Nephron progenitor cell (in vitro differentiated cells): ENCODE data around the gene CLNS1A.

Experiments
- DNase-seq: peaks from one replicate; pipeline ENCODE4 v3.0.0; 2021
- H3K27ac Mint-ChIP-seq: 2 replicates; pipeline ENCODE4 v1.8.0; 2021; ENCODE audit warnings: mild to moderate bottlenecking, moderate library complexity, mixed read lengths
- H3K27me3 Mint-ChIP-seq: 2 replicates; pipeline ENCODE4 v1.8.0; 2021; ENCODE audit warnings: mild to moderate bottlenecking, low read depth, mixed read lengths; ENCODE audit not compliant: poor library complexity
- H3K36me3 Mint-ChIP-seq: 2 replicates; pipeline ENCODE4 v1.8.0; 2021; ENCODE audit warnings: low read depth, mixed read lengths
- H3K4me1 Mint-ChIP-seq: 2 replicates; pipeline ENCODE4 v1.8.0; 2021; ENCODE audit warnings: mixed read lengths
- H3K4me3 Mint-ChIP-seq: 2 replicates; pipeline ENCODE4 v1.8.0; 2021; ENCODE audit warnings: mild to moderate bottlenecking, moderate library complexity, mixed read lengths
- H3K9me3 Mint-ChIP-seq: 2 replicates; pipeline ENCODE4 v1.8.0; 2021; ENCODE audit warnings: mild to moderate bottlenecking, moderate library complexity, mixed read lengths
- CTCF ChIP-seq: fragments of 200-600 bp; sonication (generic); IDR thresholded peaks from 2 replicates; pipeline ENCODE4 v1.5.0; 2021; ENCODE audit warnings: antibody characterized with exemption

CLNS1A gene

GRCh38 chr11:77593883-77594282 is 43.7 kb downstream of the CLNS1A start:
- peaks cover 4% of the 10 kb centered on the region for H3K9me3 Mint-ChIP-seq
- H3K27ac Mint-ChIP-seq, result no peak overlapping the region
- no peak for TF ChIP-seq CTCF
- peaks cover 15% of the 10 kb centered on the region for H3K4me1 Mint-ChIP-seq
- H3K27me3 Mint-ChIP-seq, result peaks cover 28% of the 10 kb centered on the region
- no peak for DNase-seq
- H3K36me3 Mint-ChIP-seq, result peaks cover 17% of the 10 kb centered on the region
- no peak overlapping the region for H3K4me3 Mint-ChIP-seq

GRCh38 chr11:77592727-77593126 is 44.9 kb downstream of the CLNS1A start:
- H3K4me1 Mint-ChIP-seq, result peaks cover 18% of the 10 kb centered on the region

GRCh38 chr11:77590194-77590782 is 47.3 kb downstream of the CLNS1A start:
- Mint-ChIP-seq H3K27me3 (peaks cover 35% of the 10 kb centered on the region), H3K27ac (peak overlapping the region; percentile 18), H3K4me1 (peaks cover 18% of the 10 kb centered on the region), H3K4me3 (peak overlapping the region; percentile 91), H3K9me3 (peaks cover 27% of the 10 kb centered on the region), H3K36me3 (peaks cover 34% of the 10 kb centered on the region)
- no peak for DNase-seq
- TF ChIP-seq CTCF, result no peak

More at GRCh38 chr11:77592727-77593126, 44.9 kb downstream of the CLNS1A start:
- H3K4me3 Mint-ChIP-seq, result no peak overlapping the region
- H3K27ac Mint-ChIP-seq, result no peak overlapping the region
- no peak for TF ChIP-seq CTCF
- H3K36me3 Mint-ChIP-seq, result peaks cover 19% of the 10 kb centered on the region
- H3K27me3 Mint-ChIP-seq, result peaks cover 30% of the 10 kb centered on the region
- DNase-seq, result no peak
- H3K9me3 Mint-ChIP-seq, result peaks cover 11% of the 10 kb centered on the region

GRCh38 chr11:77589521-77590193 is 47.9 kb downstream of the CLNS1A start, which contains the start of gene AQP11:
TSS of gene AQP11 (plus strand) at chr11:77589953. CDS start at chr11:77589993, 40 bp downstream.
- H3K4me3 Mint-ChIP-seq, result peak within 1 kb of the TSS; percentile 91
- no peak for TF ChIP-seq CTCF
- peaks cover 40% of the 10 kb centered on the region for H3K36me3 Mint-ChIP-seq
- H3K4me1 Mint-ChIP-seq, result peaks cover 18% of the 10 kb centered on the region
- H3K27ac Mint-ChIP-seq, result peak within 1 kb of the TSS; percentile 89
- peak; percentile 91 for DNase-seq
- peaks cover 35% of the 10 kb centered on the region for H3K27me3 Mint-ChIP-seq
- peaks cover 34% of the 10 kb centered on the region for H3K9me3 Mint-ChIP-seq

GRCh38 chr11:77589181-77589520 is 48.4 kb downstream of the CLNS1A start:
- peaks cover 35% of the 10 kb centered on the region for H3K27me3 Mint-ChIP-seq

More at GRCh38 chr11:77589181-77589520, 48.4 kb downstream of the CLNS1A start:
- peaks cover 18% of the 10 kb centered on the region for H3K4me1 Mint-ChIP-seq
- peaks cover 41% of the 10 kb centered on the region for H3K36me3 Mint-ChIP-seq
- H3K27ac Mint-ChIP-seq, result peak overlapping the region; percentile 89
- no peak for TF ChIP-seq CTCF
- H3K9me3 Mint-ChIP-seq, result peaks cover 37% of the 10 kb centered on the region
- no peak for DNase-seq
- H3K4me3 Mint-ChIP-seq, result peak overlapping the region; percentile 91
